ENCODE results near the gene LRRC75B.

- TF ChIP-seq, protein P1, sequence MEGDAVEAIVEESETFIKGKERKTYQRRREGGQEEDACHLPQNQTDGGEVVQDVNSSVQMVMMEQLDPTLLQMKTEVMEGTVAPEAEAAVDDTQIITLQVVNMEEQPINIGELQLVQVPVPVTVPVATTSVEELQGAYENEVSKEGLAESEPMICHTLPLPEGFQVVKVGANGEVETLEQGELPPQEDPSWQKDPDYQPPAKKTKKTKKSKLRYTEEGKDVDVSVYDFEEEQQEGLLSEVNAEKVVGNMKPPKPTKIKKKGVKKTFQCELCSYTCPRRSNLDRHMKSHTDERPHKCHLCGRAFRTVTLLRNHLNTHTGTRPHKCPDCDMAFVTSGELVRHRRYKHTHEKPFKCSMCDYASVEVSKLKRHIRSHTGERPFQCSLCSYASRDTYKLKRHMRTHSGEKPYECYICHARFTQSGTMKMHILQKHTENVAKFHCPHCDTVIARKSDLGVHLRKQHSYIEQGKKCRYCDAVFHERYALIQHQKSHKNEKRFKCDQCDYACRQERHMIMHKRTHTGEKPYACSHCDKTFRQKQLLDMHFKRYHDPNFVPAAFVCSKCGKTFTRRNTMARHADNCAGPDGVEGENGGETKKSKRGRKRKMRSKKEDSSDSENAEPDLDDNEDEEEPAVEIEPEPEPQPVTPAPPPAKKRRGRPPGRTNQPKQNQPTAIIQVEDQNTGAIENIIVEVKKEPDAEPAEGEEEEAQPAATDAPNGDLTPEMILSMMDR (IDR thresholded peaks at IDR 0.05 in 8 of 11, conservative IDR thresholded peaks at IDR 0.05 in 3 of 11) = no peak
- TF ChIP-seq POLR2A (IDR thresholded peaks at IDR 0.05) = no peak
- no peak for TF ChIP-seq POLR2AphosphoS5 (IDR thresholded peaks at IDR 0.05)
These were observed 1.5 kb downstream of the LRRC75B start for GRCh38 chr22:24591286-24591830.
